ENCODE results near the gene KCNRG.

Gene KCNRG

GRCh38 chr13:50016444-50016843 lies 1.2 kb downstream of the KCNRG start:
- H3K9ac ChIP-seq (ENCODE audit: low read length) = no peak overlapping the region
- H3K9me3 ChIP-seq (replicated peaks; ENCODE audit: insufficient read depth, low read length) = no peaks in the 10 kb centered on the region
- H4K20me1 ChIP-seq (ENCODE audit: insufficient read depth, low read length) = no peaks in the 10 kb centered on the region
- H3K4me1 ChIP-seq (ENCODE audit: low read length) = no peaks in the 10 kb centered on the region
- no peak for TF ChIP-seq CTCF (IDR thresholded peaks at IDR 0.05; ENCODE audit: low read length)
- TF ChIP-seq EZH2phosphoT487 (IDR thresholded peaks at IDR 0.05; ENCODE audit: low read length) = no peak
- TF ChIP-seq EZH2 (optimal IDR thresholded peaks at IDR 0.05; ENCODE audit: low read depth, low read length) = no peak
- no peaks in the 10 kb centered on the region for H3K79me2 ChIP-seq (ENCODE audit: low read length)
- H3F3A ChIP-seq (ENCODE audit: insufficient read depth, low read length) = no peaks in the 10 kb centered on the region
- no peak overlapping the region for H2AFZ ChIP-seq (ENCODE audit: low read length)
- H3K27me3 ChIP-seq (replicated peaks; ENCODE audit: insufficient read depth, low read length) = no peaks in the 10 kb centered on the region
- H3K4me3 ChIP-seq (ENCODE audit: low read length) = no peak overlapping the region
- no peak for DNase-seq
- H3K27ac ChIP-seq (ENCODE audit: low read length) = no peak overlapping the region
- no peaks in the 10 kb centered on the region for H3K36me3 ChIP-seq (replicated peaks; ENCODE audit: insufficient read depth, low read length)
- H3K9me2 ChIP-seq (replicated peaks; ENCODE audit: insufficient read depth, low read length) = no peaks in the 10 kb centered on the region
- no peak overlapping the region for H3K4me2 ChIP-seq (ENCODE audit: low read depth, low read length)

- H3K79me2 ChIP-seq (ENCODE audit: low read length) = no peaks in the 10 kb centered on the region
Measured at GRCh38 chr13:50017819-50018218, 2.6 kb downstream of the KCNRG start.

GRCh38 chr13:50025436-50025835 lies 10.2 kb downstream of the KCNRG start:
- Histone ChIP-seq H3K9me3 (replicated peaks; ENCODE audit: insufficient read depth, low read length) (no peaks in the 10 kb centered on the region), H3K9ac (ENCODE audit: low read length) (no peak overlapping the region), H3F3A (ENCODE audit: insufficient read depth, low read length) (peaks cover 12% of the 10 kb centered on the region; the same call in 1 of the 2 replicates), H3K27ac (ENCODE audit: low read length) (no peak overlapping the region), H2AFZ (ENCODE audit: low read length) (no peak overlapping the region), H3K9me2 (replicated peaks; ENCODE audit: insufficient read depth, low read length) (no peaks in the 10 kb centered on the region), H3K4me2 (ENCODE audit: low read depth, low read length) (no peak overlapping the region), H3K79me2 (ENCODE audit: low read length) (no peaks in the 10 kb centered on the region), H3K4me3 (ENCODE audit: low read length) (no peak overlapping the region), H3K36me3 (replicated peaks; ENCODE audit: insufficient read depth, low read length) (no peaks in the 10 kb centered on the region; the same call in 1 of the 2 replicates), H3K27me3 (replicated peaks; ENCODE audit: insufficient read depth, low read length) (no peaks in the 10 kb centered on the region), H3K4me1 (ENCODE audit: low read length) (peaks cover 22% of the 10 kb centered on the region; the same call in 1 of the 2 replicates), H4K20me1 (ENCODE audit: insufficient read depth, low read length) (no peaks in the 10 kb centered on the region)
- DNase-seq = no peak
- no peak for TF ChIP-seq CTCF (IDR thresholded peaks at IDR 0.05; ENCODE audit: low read length)
- TF ChIP-seq EZH2 (optimal IDR thresholded peaks at IDR 0.05; ENCODE audit: low read depth, low read length) = no peak
- no peak for TF ChIP-seq EZH2phosphoT487 (IDR thresholded peaks at IDR 0.05; ENCODE audit: low read length)

More at GRCh38 chr13:50017819-50018218, 2.6 kb downstream of the KCNRG start:
- Histone ChIP-seq H3K27ac (ENCODE audit: low read length) (no peak overlapping the region), H3K27me3 (replicated peaks; ENCODE audit: insufficient read depth, low read length) (no peaks in the 10 kb centered on the region), H3K9me3 (replicated peaks; ENCODE audit: insufficient read depth, low read length) (no peaks in the 10 kb centered on the region), H3K9me2 (replicated peaks; ENCODE audit: insufficient read depth, low read length) (no peaks in the 10 kb centered on the region), H3K9ac (ENCODE audit: low read length) (no peak overlapping the region), H3K4me3 (ENCODE audit: low read length) (no peak overlapping the region), H4K20me1 (ENCODE audit: insufficient read depth, low read length) (no peaks in the 10 kb centered on the region), H3K4me2 (ENCODE audit: low read depth, low read length) (no peak overlapping the region), H3F3A (ENCODE audit: insufficient read depth, low read length) (no peaks in the 10 kb centered on the region), H3K36me3 (replicated peaks; ENCODE audit: insufficient read depth, low read length) (no peaks in the 10 kb centered on the region; the same call in 1 of the 2 replicates), H2AFZ (ENCODE audit: low read length) (no peak overlapping the region), H3K4me1 (ENCODE audit: low read length) (no peaks in the 10 kb centered on the region)
- no peak for TF ChIP-seq EZH2phosphoT487 (IDR thresholded peaks at IDR 0.05; ENCODE audit: low read length)
- no peak for TF ChIP-seq CTCF (IDR thresholded peaks at IDR 0.05; ENCODE audit: low read length)
- DNase-seq = no peak

Data from MM.1S (cell line).